Kidney capillary endothelial cell (primary cell): Measurements from ENCODE around the gene GABRA5.
"Not testable (repeated sequence)": the region's sequence is repeated elsewhere in the genome, so short reads cannot be mapped to it uniquely, and the experiment has no call there.

Experiments used
- DNase-seq: peaks from one replicate; pipeline ENCODE4 v3.0.0-alpha.2; 2018; ENCODE audit warnings: low spot score

The GABRA5 gene

GRCh38 chr15:26866298-26867199, at the start of gene GABRA5:
GABRA5 (plus strand) TSS chr15:26867062; CDS start chr15:26869249, 2,187 bp downstream.
- no peak for DNase-seq

DNA sequence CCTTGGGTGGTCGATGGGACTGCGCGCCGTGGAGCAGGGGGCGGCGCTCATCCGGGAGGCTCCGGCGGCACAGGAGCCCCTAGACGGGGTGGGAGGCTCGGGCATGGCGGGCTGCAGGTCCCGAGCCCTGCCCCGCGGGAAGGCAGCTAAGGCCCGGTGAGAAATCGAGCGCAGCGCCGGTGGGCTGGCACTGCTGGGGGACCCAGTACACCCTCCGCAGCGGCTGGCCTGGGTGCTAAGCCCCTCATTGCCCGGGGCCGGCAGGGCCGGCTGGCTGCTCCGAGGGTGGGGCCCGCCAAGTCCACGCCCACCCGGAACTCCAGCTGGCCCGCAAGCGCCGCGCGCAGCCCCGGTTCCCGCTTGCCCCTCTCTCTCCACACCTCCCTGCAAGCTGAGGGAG, 35.7 kb upstream of the GABRA5 start:
- DNase-seq: not testable (repeated sequence)

DNA sequence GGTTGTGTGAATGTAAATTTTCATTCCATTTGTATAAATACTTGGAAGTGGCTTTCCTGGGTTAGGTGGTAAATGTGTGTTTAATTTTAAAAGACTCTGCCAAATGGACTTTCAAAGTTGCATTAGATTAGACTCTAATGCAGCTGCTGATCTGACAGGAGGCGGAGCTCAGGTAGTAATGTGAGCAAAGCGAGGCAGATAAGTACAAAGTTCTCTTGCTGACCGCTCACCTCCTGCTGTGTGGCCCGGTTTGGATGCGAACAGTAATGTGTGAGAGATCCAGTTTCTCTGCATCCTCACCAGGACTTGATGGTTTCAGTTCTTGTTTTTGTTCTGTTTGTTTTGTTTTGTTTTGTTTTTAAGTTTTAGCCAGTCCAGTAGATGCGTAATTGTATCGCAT, 34.9 kb upstream of the GABRA5 start:
- DNase-seq: no peak

- no peak for DNase-seq
Observed at GRCh38 chr15:26838742-26839460, 28.0 kb upstream of the GABRA5 start.

- DNase-seq: no peak
Observed at GRCh38 chr15:26841514-26841913, 25.3 kb upstream of the GABRA5 start.

- no peak for DNase-seq
Observed at GRCh38 chr15:26841941-26842340, 24.9 kb upstream of the GABRA5 start.

DNA sequence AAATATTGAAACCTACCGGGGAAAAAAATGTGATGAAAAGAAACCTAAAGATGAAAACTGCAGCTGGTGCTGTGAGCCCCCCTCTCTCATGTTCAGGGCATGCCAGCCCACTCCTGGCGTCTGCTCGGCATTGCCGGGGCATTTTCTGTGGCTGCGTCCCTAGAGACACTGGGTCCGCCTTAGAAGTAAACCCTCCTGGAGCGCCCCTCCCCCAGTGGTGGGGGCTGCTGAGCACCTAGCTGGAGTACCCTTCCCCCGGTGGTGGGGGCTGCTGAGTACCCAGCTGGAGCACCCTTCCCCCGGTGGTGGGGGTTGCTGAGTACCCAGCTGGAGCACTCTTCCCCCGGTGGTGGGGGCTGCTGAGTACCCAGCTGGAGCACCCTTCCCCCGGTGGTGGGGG, 24.5 kb upstream of the GABRA5 start:
- DNase-seq: no peak

DNA sequence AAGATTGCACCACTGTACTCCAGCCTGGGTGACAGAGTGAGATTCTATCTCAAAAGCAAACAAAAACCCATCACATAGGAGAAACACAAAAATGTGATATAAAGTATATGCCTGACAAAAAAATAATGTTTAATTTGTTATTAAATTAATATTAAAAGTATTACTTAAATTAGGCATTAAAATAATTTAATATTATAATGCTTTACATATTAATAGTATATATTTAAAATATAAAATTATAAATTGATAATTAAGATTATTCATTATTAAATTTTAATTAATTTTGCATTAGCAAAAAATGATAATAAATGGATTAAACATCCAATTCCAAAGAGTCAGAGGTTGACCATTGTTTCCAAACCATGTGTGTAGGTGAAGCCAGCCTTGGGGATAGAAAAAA, 22.0 kb upstream of the GABRA5 start:
- no peak for DNase-seq

GRCh38 chr15:26848498-26848897, 18.4 kb upstream of the GABRA5 start:
- DNase-seq: no peak

GRCh38 chr15:26850161-26850560, 16.7 kb upstream of the GABRA5 start:
- no peak for DNase-seq

DNA sequence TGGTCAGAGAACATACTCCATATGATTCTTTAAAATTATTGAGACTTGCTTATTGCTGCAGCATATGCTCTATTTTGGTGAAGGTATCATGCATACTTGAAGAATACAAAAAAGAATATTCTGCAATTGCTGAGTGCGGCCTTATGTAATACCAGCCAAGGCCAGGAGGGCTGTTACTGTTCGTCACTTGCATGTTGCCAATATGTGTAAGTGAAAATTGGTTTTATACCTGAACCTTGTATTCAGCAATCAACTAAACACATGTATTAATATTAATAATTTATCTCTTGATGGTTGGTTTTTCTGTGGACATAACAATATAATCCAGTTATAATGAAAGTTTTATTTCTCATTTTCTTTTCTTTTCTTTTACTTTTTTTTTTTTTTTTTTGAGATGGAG, 13.9 kb upstream of the GABRA5 start:
- DNase-seq: no peak

GRCh38 chr15:26854435-26854834, 12.4 kb upstream of the GABRA5 start:
- no peak for DNase-seq

DNA sequence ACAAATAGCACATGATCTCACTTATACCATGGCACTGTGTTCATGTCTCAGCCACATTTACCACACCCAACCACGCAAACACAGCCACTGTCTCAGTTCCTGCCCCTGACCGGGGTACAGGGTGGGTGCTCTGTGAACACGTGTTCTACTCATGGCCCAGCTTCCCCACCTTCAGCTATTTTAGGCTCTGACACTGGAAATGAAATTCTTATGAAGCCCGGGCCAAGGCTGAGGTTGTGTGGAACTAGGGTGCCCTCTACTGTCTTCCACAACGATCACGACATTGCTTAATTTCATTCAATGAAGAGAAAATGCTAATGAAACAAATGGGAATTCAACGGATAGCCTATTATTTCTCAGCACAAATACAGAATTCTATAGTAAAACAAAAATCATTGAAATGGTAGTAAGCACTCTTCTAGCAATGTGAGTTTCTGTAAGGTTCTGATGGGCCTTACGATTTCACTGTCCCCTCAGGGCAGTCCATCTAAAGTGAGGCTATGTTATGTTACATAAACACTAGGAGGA, 2.1 kb upstream of the GABRA5 start:
- peak; percentile 42 for DNase-seq

- no peak for DNase-seq
Observed at GRCh38 chr15:26867200-26868007, 542 bp downstream of the GABRA5 start.

DNA sequence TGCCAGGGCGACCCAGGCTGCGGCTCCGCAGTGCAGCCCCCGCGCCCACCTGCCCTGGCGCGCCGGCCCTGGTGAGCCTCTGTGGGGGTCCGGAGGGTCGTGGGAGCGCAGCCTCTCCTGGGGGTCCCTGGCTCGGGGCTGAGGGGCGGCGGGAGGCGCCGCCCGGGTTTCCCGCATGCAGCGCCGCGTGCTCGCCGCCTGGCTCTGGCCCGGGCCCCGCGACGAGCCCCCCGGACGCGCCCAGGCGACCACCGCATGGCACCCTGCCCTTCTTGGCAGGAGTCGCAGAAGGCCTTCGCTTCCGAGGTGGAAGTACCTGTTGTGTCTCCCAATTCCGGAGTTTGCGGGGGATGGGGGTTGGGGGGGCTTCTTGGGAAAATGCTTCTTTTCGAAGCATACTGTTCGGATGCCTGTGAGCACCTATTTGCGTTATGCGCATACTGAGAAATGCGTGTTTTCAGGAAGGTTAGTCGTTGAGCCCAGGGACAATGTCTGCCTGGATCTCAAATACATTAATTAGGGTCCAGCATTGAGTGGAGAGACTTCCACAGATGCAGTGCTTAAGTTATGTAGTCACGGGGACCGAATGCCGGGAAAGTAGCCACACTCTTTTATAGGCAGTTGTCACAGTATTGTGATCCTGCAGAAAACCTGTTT, 1.3 kb downstream of the GABRA5 start:
- no peak for DNase-seq

DNA sequence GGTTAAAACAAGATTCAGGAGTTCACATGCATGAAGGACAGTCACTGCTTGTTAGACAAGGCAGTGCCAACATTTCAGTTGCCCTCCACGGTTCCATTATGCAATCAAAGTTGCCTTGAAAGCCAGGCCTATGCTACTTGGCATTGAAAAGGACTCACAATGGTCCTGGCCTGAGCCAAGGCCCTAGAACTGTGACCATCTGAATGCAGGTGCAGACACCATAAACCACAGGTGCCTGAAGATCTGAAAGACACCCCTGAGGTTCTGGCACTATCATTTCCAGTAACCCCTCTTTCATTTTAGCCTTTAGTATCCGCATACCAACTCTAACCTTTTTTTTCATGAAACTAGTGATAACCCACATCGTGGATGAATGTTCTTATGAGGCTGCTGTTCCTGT, 2.8 kb downstream of the GABRA5 start:
- no peak for DNase-seq

DNA sequence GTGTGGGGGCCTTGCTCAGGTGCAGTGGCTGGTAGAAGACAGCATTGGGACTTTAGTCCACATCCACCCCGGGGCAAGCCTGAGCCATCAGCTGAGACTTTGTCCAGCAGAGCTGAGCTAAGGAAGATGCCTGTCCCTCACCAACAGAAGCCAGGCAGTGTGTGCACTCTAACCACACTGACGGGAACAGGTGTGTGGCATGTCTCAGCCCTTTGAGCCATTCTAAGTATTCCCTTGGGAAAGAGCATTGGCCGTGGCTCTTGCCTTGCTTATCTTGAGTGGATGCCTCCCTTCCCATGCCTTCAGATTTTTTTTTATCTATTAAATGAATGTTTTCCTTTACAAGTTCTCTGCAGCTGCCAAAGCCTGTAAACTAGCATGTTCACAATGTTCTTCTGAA, 3.5 kb downstream of the GABRA5 start:
- no peak for DNase-seq

DNA sequence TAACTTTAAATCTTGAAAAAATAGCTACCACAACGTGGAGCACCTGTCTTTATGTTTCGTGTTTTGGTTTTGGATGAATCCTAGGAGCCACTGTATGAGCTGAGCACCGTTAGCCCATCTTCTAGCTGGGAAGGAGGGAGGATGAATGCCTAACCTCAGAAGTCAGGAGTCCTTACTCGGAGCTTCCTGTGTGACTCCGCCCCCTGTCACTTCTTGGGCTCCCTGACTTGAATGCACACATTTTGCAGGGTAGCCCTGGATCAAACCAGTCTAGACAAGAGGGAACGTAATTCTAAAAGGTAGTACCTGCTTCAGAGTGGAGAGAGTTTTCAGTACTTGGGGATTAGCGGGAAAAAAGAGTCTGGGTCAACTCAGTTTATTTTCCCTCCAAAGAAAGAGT, 5.3 kb downstream of the GABRA5 start:
- no peak for DNase-seq

GRCh38 chr15:26873846-26874245, 7.0 kb downstream of the GABRA5 start:
- no peak for DNase-seq

GRCh38 chr15:26874774-26875475, 8.1 kb downstream of the GABRA5 start:
- no peak for DNase-seq

DNA sequence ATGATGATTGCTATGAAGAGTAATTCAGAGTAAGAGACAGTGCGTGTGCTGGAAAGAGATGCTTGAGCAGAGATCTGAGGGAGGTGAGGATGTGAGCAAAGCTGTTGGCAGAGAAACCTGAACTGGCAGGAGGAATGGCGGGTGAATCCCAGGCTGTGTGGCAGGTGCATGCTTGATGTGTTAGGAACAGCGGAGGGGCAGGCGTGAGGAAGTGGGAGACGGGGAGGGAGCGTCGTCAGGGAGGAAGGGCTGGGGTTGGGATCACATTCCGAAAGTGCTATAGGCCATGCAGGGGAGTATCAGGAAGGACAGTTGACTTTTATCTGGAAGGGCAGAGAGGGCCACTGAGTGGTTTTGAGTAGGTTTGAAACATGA, 8.6 kb downstream of the GABRA5 start:
- no peak for DNase-seq
